HG02852 (cell line): ENCODE results near the gene NTM.

Source experiments
- ATAC-seq: cut with Tn5 transposase; IDR thresholded peaks from one replicate; pipeline ENCODE4 v1.9.1; 2021; ENCODE audit warnings: mild to moderate bottlenecking, moderate library complexity; ENCODE audit not compliant: unreplicated experiment

NTM gene

GRCh38 chr11:131372234-131372962 lies 2.0 kb downstream of the NTM start:
- no peak for ATAC-seq

- ATAC-seq: no peak
These were observed 2.8 kb downstream of the NTM start for GRCh38 chr11:131373095-131373725.

- ATAC-seq: no peak
These were observed 3.3 kb downstream of the NTM start for GRCh38 chr11:131373756-131374155.

- no peak for ATAC-seq
These were observed 5.0 kb downstream of the NTM start for GRCh38 chr11:131375421-131375820.

GRCh38 chr11:131375915-131376314 lies 5.5 kb downstream of the NTM start:
- ATAC-seq: no peak

- ATAC-seq: no peak
These were observed 8.5 kb downstream of the NTM start for GRCh38 chr11:131378931-131379330.

- no peak for ATAC-seq
These were observed 15.5 kb downstream of the NTM start for GRCh38 chr11:131385763-131386390.

GRCh38 chr11:131386408-131386807 lies 16.0 kb downstream of the NTM start:
- ATAC-seq: no peak

- no peak for ATAC-seq
These were observed 17.6 kb downstream of the NTM start for GRCh38 chr11:131388030-131388429.

- ATAC-seq: no peak
These were observed 19.2 kb downstream of the NTM start for GRCh38 chr11:131389582-131389981.

- ATAC-seq: no peak
These were observed 20.8 kb downstream of the NTM start for GRCh38 chr11:131391176-131391575.

- ATAC-seq: no peak
These were observed 22.3 kb downstream of the NTM start for GRCh38 chr11:131392528-131393255.

GRCh38 chr11:131393691-131394090 lies 23.3 kb downstream of the NTM start:
- ATAC-seq: no peak

- ATAC-seq: no peak
These were observed 27.3 kb downstream of the NTM start for GRCh38 chr11:131397675-131398074.

- no peak for ATAC-seq
These were observed 31.6 kb downstream of the NTM start for GRCh38 chr11:131402040-131402439.

GRCh38 chr11:131404010-131404409 lies 33.6 kb downstream of the NTM start:
- ATAC-seq: no peak

- ATAC-seq: no peak
These were observed 37.7 kb downstream of the NTM start for GRCh38 chr11:131408025-131408640.

- ATAC-seq: no peak
These were observed 38.9 kb downstream of the NTM start for GRCh38 chr11:131409345-131409744.

GRCh38 chr11:131411636-131412035 lies 41.2 kb downstream of the NTM start:
- ATAC-seq: no peak

- no peak for ATAC-seq
These were observed 41.6 kb downstream of the NTM start for GRCh38 chr11:131412061-131412460.

GRCh38 chr11:131413217-131413616 lies 42.8 kb downstream of the NTM start:
- ATAC-seq: no peak
